AG04449 (cell line): ENCODE data around the gene SLC38A2.

Experiments
- CTCF ChIA-PET: fragments of 350-600 bp; formaldehyde crosslinking; extraction: SDS; loops from one replicate; lab custom pipeline; 2021; ENCODE audit warnings: antibody characterized with exemption; lab: Yijun Ruan, JAX
- POLR2A ChIA-PET: fragments of 400-600, 350-600 bp; formaldehyde crosslinking; extraction: SDS; loops from one replicate; lab custom pipeline; 2020; ENCODE audit warnings: antibody characterized with exemption, inconsistent platforms; lab: Yijun Ruan, JAX
- DNase-seq: peaks from one replicate; pipeline ENCODE4 v3.0.0-alpha.2; 2010; ENCODE audit warnings: low read depth, low spot score
- H3K4me3 ChIP-seq: 2 replicates; pipeline ENCODE4 v1.5.1; 2011; ENCODE audit warnings: low read depth, mild to moderate bottlenecking, control low read depth, low read length
- TF ChIP-seq, protein P1 (sequence below): IDR thresholded peaks from one replicate; pipeline ENCODE4 v1.5.1; 2011; ENCODE audit warnings: mild to moderate bottlenecking, moderate library complexity, low read length, control low read depth, inconsistent platforms; ENCODE audit not compliant: insufficient read depth; ENCODE audit errors: missing control alignments

The SLC38A2 gene

DNA sequence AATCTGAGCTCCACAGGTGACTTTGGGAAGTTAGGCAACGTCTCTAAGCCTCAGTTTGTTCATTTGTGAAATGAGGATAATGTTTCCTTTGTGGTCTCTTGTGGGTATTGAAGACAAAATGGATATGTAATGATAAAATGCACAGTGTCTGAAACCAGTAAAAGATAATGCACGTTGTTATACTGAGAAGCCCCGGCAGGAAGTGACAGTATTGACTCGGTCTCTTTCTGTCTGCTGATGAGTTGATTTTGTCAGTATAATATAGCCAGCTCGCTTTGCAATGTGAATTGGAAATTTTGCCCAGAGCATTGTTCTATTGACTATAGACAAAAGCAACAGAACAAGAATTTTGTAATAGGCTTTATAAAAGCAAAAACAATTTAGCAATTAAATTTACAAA is 54.5 kb downstream of the SLC38A2 start:
- CTCF ChIA-PET: no interaction called here
- TF ChIP-seq, protein P1, sequence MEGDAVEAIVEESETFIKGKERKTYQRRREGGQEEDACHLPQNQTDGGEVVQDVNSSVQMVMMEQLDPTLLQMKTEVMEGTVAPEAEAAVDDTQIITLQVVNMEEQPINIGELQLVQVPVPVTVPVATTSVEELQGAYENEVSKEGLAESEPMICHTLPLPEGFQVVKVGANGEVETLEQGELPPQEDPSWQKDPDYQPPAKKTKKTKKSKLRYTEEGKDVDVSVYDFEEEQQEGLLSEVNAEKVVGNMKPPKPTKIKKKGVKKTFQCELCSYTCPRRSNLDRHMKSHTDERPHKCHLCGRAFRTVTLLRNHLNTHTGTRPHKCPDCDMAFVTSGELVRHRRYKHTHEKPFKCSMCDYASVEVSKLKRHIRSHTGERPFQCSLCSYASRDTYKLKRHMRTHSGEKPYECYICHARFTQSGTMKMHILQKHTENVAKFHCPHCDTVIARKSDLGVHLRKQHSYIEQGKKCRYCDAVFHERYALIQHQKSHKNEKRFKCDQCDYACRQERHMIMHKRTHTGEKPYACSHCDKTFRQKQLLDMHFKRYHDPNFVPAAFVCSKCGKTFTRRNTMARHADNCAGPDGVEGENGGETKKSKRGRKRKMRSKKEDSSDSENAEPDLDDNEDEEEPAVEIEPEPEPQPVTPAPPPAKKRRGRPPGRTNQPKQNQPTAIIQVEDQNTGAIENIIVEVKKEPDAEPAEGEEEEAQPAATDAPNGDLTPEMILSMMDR: no peak
- POLR2A ChIA-PET: no interaction called here
- no peak overlapping the region for H3K4me3 ChIP-seq
- no peak for DNase-seq
